ENCODE data around the gene CEP72. TPM values are rescaled to one million over a fixed set of nuclear protein-coding genes. Genes with fewer than 3 reads are reported as not detected.

The CEP72 gene
- total and polyA plus RNA-seq, 2 donors (not counting 1 experiment from before 2014, with no cell fraction given) = 7.7 to 32.9 TPM

GRCh38 chr5:565782-566440 is 46.2 kb upstream of the CEP72 start:
- Histone ChIP-seq H3K27ac (ENCODE audit: low read length in 2 of 2) (no peak overlapping the region), H3K36me3 (replicated peaks in 1 of 2; ENCODE audit: control extremely low read depth in 1 of 2, control insufficient read depth in 1 of 2, extremely low read depth in 1 of 2, insufficient read depth in 2 of 2, low read length in 1 of 2) (no peaks in the 10 kb centered on the region), H3K4me1 (ENCODE audit: control insufficient read depth in 2 of 2, insufficient read depth in 2 of 2, low read length in 2 of 2) (no peaks in the 10 kb centered on the region), H3K9ac (ENCODE audit: low read length) (no peak overlapping the region), H3K27me3 (replicated peaks in 1 of 4; ENCODE audit: control extremely low read depth in 1 of 4, control insufficient read depth in 3 of 4, insufficient read depth in 4 of 4, low read length in 3 of 4) (peaks cover 0 to 24% (median 0%) of the 10 kb centered on the region in 4 experiments), H2AFZ (ENCODE audit: insufficient read depth, low read depth, low read length, poor library complexity, severe bottlenecking) (no peak overlapping the region), H3K4me2 (replicated peaks; ENCODE audit: low read depth, low read length, poor library complexity, severe bottlenecking) (no peak overlapping the region), H3K79me2 (ENCODE audit: control insufficient read depth, insufficient read depth, low read length) (no peaks in the 10 kb centered on the region), H4K20me1 (ENCODE audit: control insufficient read depth, insufficient read depth, low read length, poor library complexity, severe bottlenecking) (no peaks in the 10 kb centered on the region), H3K9me3 (ENCODE audit: control extremely low read depth in 1 of 3, control insufficient read depth in 2 of 3, insufficient read depth in 1 of 3, low read length in 2 of 3) (peaks cover 0 to 10% (median 0%) of the 10 kb centered on the region in 3 donors), H3K4me3 (ENCODE audit: control extremely low read depth in 1 of 5, extremely low read depth in 1 of 5, insufficient read depth in 1 of 5, low read depth in 2 of 5, low read length in 4 of 5) (no peak overlapping the region)
- H3K4me1 Mint-ChIP-seq = no peaks in the 10 kb centered on the region
- peaks cover 23% of the 10 kb centered on the region for H3K27me3 Mint-ChIP-seq
- 67% methylated on average over 17 of the region's 20 CpGs for WGBS (ENCODE audit: insufficient coverage)
- POLR2A ChIA-PET = no interaction called here
- ATAC-seq (ENCODE audit: low read depth) = no peak
- no peak overlapping the region for H3K27ac Mint-ChIP-seq
- intact Hi-C loops (cut with micrococcal nuclease) = no loop called here
- H3K9me3 Mint-ChIP-seq (ENCODE audit: insufficient read depth) = no peaks in the 10 kb centered on the region
- CTCF ChIA-PET = no interaction called here
- DNase-seq = no peak
- H3K4me3 Mint-ChIP-seq = no peak overlapping the region
- TF ChIP-seq EZH2 (IDR thresholded peaks at IDR 0.05; ENCODE audit: borderline replicate concordance, insufficient read depth, low read depth, low read length, poor library complexity, severe bottlenecking) (no peak), CTCF (IDR thresholded peaks at IDR 0.05) (no peak)

GRCh38 chr5:566636-567309 is 45.4 kb upstream of the CEP72 start:
- POLR2A ChIA-PET = no interaction called here
- CTCF ChIA-PET = no interaction called here
- no peaks in the 10 kb centered on the region for H3K9me3 Mint-ChIP-seq (ENCODE audit: insufficient read depth)

More at GRCh38 chr5:566636-567309, 45.4 kb upstream of the CEP72 start:
- no peak overlapping the region for H3K27ac Mint-ChIP-seq
- no peaks in the 10 kb centered on the region for H3K4me1 Mint-ChIP-seq
- no peak overlapping the region for H3K27ac ChIP-seq (ENCODE audit: low read length in 2 of 2)
- no peak overlapping the region for H2AFZ ChIP-seq (ENCODE audit: insufficient read depth, low read depth, low read length, poor library complexity, severe bottlenecking)
- H3K4me1 ChIP-seq (ENCODE audit: control insufficient read depth in 2 of 2, insufficient read depth in 2 of 2, low read length in 2 of 2) = no peaks in the 10 kb centered on the region
- H3K4me3 ChIP-seq (ENCODE audit: control extremely low read depth in 1 of 5, extremely low read depth in 1 of 5, insufficient read depth in 1 of 5, low read depth in 2 of 5, low read length in 4 of 5) = no peak overlapping the region
- peaks cover 0 to 21% (median 0%) of the 10 kb centered on the region in 4 experiments for H3K27me3 ChIP-seq (replicated peaks in 1 of 4; ENCODE audit: control extremely low read depth in 1 of 4, control insufficient read depth in 3 of 4, insufficient read depth in 4 of 4, low read length in 3 of 4)
- H3K9me3 ChIP-seq (ENCODE audit: control extremely low read depth in 1 of 3, control insufficient read depth in 2 of 3, insufficient read depth in 1 of 3, low read length in 2 of 3) = peaks cover 0 to 10% (median 0%) of the 10 kb centered on the region in 3 donors
- 95% methylated on average over 12 of the region's 16 CpGs for WGBS (ENCODE audit: insufficient coverage)
- no peaks in the 10 kb centered on the region for H4K20me1 ChIP-seq (ENCODE audit: control insufficient read depth, insufficient read depth, low read length, poor library complexity, severe bottlenecking)
- H3K9ac ChIP-seq (ENCODE audit: low read length) = no peak overlapping the region
- no peak overlapping the region for H3K4me2 ChIP-seq (replicated peaks; ENCODE audit: low read depth, low read length, poor library complexity, severe bottlenecking)
- intact Hi-C loops (cut with micrococcal nuclease) = no loop called here
- no peak for DNase-seq
- peaks cover 23% of the 10 kb centered on the region for H3K27me3 Mint-ChIP-seq
- H3K36me3 ChIP-seq (replicated peaks in 1 of 2; ENCODE audit: control extremely low read depth in 1 of 2, control insufficient read depth in 1 of 2, extremely low read depth in 1 of 2, insufficient read depth in 2 of 2, low read length in 1 of 2) = no peaks in the 10 kb centered on the region
- TF ChIP-seq EZH2 (IDR thresholded peaks at IDR 0.05; ENCODE audit: borderline replicate concordance, insufficient read depth, low read depth, low read length, poor library complexity, severe bottlenecking) (no peak), CTCF (IDR thresholded peaks at IDR 0.05) (no peak)
- ATAC-seq (ENCODE audit: low read depth) = no peak
- H3K4me3 Mint-ChIP-seq = no peak overlapping the region
- no peaks in the 10 kb centered on the region for H3K79me2 ChIP-seq (ENCODE audit: control insufficient read depth, insufficient read depth, low read length)

Data from B cell (primary cell).